PC-3 (cell line): ENCODE results near the gene PDZRN3.

Experiments
- CTCF ChIP-seq: fragments of 300-600 bp; sonication (generic); conservative IDR thresholded peaks from 2 replicates; pipeline ENCODE4 v1.5.1; 2017; ENCODE audit warnings: antibody characterized with exemption, low read depth, mild to moderate bottlenecking, low read length
- EZH2 ChIP-seq: fragments of 300-600 bp; sonication (generic); IDR thresholded peaks from one replicate; pipeline ENCODE4 v1.6.1; 2017; ENCODE audit warnings: antibody characterized with exemption, mild to moderate bottlenecking, low read length; ENCODE audit not compliant: unreplicated experiment
- EZH2phosphoT487 ChIP-seq: fragments of 300-600 bp; sonication (generic); IDR thresholded peaks from 2 replicates; pipeline ENCODE4 v1.6.1; 2018; ENCODE audit warnings: mild to moderate bottlenecking, antibody characterized with exemption, low read length, borderline replicate concordance

GRCh38 chr3:73413619-73414018 is 211.1 kb downstream of the PDZRN3 start:
- no peak for TF ChIP-seq CTCF
- TF ChIP-seq EZH2: no peak
- no peak for TF ChIP-seq EZH2phosphoT487
